HepG2 (cell line): ENCODE results near the gene GPN1. TPM values are rescaled to one million over a fixed set of nuclear protein-coding genes. Genes with fewer than 3 reads are reported as not detected.

Experiments used
- FOXP1 ChIP-seq, 2 experiments: fragments of 450-650 bp in 1 of 2; IDR thresholded peaks; 2 replicates each; pipeline ENCODE4 v1.6.1; 2017 to 2018; ENCODE audit warnings: antibody characterized with exemption in 1 of 2
- PAWR ChIP-seq: sonication (generic); formaldehyde crosslinking; IDR thresholded peaks from 2 replicates; pipeline ENCODE4 v1.4.0; 2020; ENCODE audit warnings: missing genetic modification reagents, mild to moderate bottlenecking, borderline replicate concordance
- PPARG ChIP-seq: conservative IDR thresholded peaks from 2 replicates; pipeline ENCODE4 v1.6.1; 2016; ENCODE audit warnings: missing biosample characterization, missing genetic modification reagents
- SOX13 ChIP-seq, 3 experiments: fragments of 450-650 bp in 1 of 3; sonication (generic) in 1 of 3; formaldehyde crosslinking in 1 of 3; IDR thresholded peaks in 2 of 3; conservative IDR thresholded peaks in 1 of 3; 2 replicates each; pipeline versions ENCODE4 v1.5.0 to v1.6.1; 2016 to 2020; ENCODE audit warnings: antibody characterized with exemption in 1 of 3, mild to moderate bottlenecking in 1 of 3, missing compliant biosample characterization in 1 of 3, missing genetic modification reagents in 1 of 3, moderate library complexity in 1 of 3
- ZSCAN20 ChIP-seq: sonication (generic); formaldehyde crosslinking; IDR thresholded peaks from 2 replicates; pipeline ENCODE4 v1.4.0; 2020; ENCODE audit warnings: missing genetic modification reagents, mild to moderate bottlenecking, borderline replicate concordance
- polyA plus RNA-seq, 8 experiments: library from polyadenylated mRNA; depleted of rRNA in 3 of 8; stranded (reverse) in 7 of 8; unstranded in 1 of 8; fragments of >200 nt; fragmentation: Illumina TruSeq in 4 of 8; extraction: Trizol in 4 of 8; gene quantifications; 2 replicates each; pipeline versions ENCODE4 v1.2.1 to v1.2.3, GENCODE V29; 2011 to 2016; ENCODE audit warnings: low read depth in 4 of 8, missing spikeins in 1 of 8, mixed read lengths in 1 of 8; ENCODE audit not compliant: insufficient read depth in 1 of 8
- total RNA-seq, 5 experiments: library from RNA; depleted of rRNA; stranded (reverse); fragments of >200 nt; fragmentation: Illumina TruSeq; extraction: Trizol; gene quantifications; 2 replicates each; pipeline ENCODE4 v1.2.3, GENCODE V29; 2016; ENCODE audit warnings: low read depth in 1 of 5
- TF ChIP-seq, protein P1 (sequence below), 2 experiments: fragments of 450-650 bp in 1 of 2; sonication (generic) in 1 of 2; formaldehyde crosslinking in 1 of 2; IDR thresholded peaks; 2 replicates each; pipeline versions ENCODE4 v1.6.1 to v1.8.0; 2016 to 2022; ENCODE audit warnings: antibody characterized with exemption in 1 of 2, mild to moderate bottlenecking in 1 of 2, missing genetic modification reagents in 1 of 2

Gene GPN1
- total and polyA plus RNA-seq, 2 of the 13 experiments (the other 11 are each of a cell fraction or from before 2014, with no cell fraction given) = 54.5 to 62.7 TPM

GRCh38 chr2:27613985-27614384, 14.9 kb upstream of the GPN1 start (continued):
- TF ChIP-seq PPARG (CRISPR knock-in tag) = 0 out of 2 replicates have a peak, but pooled peaks have one; percentile 16
- TF ChIP-seq SOX13 (IDR thresholded peaks at IDR 0.05) = no peak
- TF ChIP-seq SOX13 (CRISPR knock-in tag; conservative IDR thresholded peaks at IDR 0.05 in 1 of 2, IDR thresholded peaks at IDR 0.05 in 1 of 2) = peak in 1 of 2 experiments; percentile 42; a peak in 2 of 4 replicates
- TF ChIP-seq, protein P1, sequence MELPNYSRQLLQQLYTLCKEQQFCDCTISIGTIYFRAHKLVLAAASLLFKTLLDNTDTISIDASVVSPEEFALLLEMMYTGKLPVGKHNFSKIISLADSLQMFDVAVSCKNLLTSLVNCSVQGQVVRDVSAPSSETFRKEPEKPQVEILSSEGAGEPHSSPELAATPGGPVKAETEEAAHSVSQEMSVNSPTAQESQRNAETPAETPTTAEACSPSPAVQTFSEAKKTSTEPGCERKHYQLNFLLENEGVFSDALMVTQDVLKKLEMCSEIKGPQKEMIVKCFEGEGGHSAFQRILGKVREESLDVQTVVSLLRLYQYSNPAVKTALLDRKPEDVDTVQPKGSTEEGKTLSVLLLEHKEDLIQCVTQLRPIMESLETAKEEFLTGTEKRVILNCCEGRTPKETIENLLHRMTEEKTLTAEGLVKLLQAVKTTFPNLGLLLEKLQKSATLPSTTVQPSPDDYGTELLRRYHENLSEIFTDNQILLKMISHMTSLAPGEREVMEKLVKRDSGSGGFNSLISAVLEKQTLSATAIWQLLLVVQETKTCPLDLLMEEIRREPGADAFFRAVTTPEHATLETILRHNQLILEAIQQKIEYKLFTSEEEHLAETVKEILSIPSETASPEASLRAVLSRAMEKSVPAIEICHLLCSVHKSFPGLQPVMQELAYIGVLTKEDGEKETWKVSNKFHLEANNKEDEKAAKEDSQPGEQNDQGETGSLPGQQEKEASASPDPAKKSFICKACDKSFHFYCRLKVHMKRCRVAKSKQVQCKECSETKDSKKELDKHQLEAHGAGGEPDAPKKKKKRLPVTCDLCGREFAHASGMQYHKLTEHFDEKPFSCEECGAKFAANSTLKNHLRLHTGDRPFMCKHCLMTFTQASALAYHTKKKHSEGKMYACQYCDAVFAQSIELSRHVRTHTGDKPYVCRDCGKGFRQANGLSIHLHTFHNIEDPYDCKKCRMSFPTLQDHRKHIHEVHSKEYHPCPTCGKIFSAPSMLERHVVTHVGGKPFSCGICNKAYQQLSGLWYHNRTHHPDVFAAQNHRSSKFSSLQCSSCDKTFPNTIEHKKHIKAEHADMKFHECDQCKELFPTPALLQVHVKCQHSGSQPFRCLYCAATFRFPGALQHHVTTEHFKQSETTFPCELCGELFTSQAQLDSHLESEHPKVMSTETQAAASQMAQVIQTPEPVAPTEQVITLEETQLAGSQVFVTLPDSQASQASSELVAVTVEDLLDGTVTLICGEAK (IDR thresholded peaks at IDR 0.05) = no peak
- TF ChIP-seq, protein P1 (CRISPR knock-in tag; IDR thresholded peaks at IDR 0.05) = no peak
- TF ChIP-seq FOXP1 (IDR thresholded peaks at IDR 0.05) = no peak
- TF ChIP-seq FOXP1 (CRISPR knock-in tag; IDR thresholded peaks at IDR 0.05) = peak; percentile 46
- TF ChIP-seq ZSCAN20 (CRISPR knock-in tag) = no peak
- TF ChIP-seq PAWR (CRISPR knock-in tag) = no peak
